Stimulated activated CD8-positive, alpha-beta memory T cell treated with anti-CD3 and anti-CD28 coated beads, Interleukin-7, amount 100 ng/mL, for 24 hours (primary cell): ENCODE measurements around the gene CNKSR3.

ENCODE experiments used
- DNase-seq: peaks from one replicate; pipeline ENCODE4 v3.0.0-alpha.2; 2020; ENCODE audit warnings: low read depth

CNKSR3 gene

DNA sequence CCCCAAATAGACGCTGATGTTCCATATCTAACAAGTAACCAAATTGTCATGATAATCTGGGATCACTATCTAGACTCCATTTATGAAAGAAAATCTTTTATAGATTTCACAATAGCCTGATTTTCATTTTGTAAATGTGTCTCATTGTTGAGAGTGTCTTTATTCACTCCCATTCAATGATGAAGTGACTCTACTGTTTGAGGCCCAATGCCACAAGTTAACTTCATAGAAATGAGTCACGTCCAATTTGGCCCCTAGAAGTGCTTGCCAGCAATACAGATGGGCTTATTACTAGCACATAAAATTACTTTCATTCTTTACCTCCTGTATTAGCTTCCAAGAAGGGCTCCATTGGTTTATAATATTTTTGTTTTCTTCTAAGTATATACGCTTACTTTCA is 160.2 kb downstream of the CNKSR3 start:
- DNase-seq = no peak

DNA sequence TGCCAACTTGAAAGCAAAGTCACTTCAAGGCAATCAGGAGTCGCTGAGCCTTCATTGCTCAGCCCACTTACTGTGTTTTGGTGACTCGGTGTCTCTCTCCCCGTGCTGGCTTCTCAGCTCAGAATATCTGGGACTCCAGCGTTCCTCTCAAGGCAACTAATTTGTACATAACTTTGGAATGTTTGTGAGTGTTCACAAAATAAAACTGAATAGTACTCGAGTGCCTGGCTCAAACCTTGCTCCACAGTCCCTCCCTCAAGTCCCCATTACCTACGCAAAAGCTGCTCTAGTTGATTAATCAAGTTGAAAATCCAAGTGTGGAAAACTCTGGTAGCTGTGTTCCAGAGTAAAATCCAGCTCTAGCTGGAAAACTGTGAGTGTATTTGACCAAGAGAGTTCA is 162.5 kb downstream of the CNKSR3 start:
- DNase-seq = no peak

DNA sequence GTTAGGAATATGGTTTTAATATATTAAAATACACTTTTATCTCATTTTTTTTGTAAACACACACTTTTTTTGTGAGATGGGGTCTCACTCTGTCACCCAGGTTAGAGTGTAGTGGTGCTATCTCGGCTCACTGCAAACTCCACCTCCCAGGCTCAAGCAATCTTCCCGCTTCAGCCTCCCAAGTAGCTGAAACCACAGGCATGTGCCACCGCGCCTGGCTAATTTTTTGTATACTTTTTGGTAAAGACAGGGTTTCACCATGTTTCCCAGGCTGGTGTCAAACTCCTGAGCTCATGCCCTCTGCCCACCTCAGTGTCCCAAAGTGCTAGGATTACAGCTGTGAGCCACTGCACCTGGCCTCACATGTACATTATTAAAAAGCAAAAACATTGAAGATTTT is 164.7 kb downstream of the CNKSR3 start:
- DNase-seq = no peak

DNA sequence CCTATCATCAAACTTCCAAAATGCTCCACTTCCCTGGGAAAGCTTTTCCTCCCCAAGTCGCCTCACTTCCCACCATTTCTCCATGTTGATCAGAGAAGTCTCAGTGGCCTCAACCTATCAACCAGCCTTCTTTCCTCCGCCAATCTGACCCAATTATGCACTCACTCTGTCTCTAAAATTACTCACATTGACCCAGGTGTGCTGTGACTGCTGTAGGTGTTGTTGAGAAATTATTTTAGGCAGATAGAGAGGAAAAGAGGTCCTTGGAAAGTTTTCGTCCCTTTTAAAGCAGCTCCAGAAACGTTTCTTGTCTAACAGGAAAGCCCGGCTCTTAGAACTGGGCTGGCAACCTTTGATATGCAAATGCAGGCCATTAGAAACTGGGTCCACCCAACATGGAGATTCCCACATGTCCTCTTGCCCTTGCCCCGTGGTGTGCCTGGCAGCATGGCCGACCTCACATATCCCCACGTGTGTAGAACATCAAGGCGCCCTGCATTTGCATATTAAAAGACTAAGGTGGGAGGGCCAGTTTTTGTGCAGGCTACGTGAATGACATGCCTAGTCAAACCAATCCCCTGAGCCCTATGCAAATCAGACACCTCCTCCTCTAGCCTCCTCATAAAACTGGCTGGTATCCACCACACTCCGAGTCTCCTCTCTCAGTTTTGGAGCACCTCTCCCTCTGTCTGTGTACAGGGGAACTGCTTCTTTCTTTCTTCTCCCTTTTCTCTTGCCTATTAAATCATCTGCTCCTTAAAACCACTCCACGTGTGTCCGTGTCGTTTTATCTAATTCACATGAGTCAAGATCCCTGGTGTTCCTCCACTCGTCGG is 166.8 kb downstream of the CNKSR3 start:
- DNase-seq = no peak

DNA sequence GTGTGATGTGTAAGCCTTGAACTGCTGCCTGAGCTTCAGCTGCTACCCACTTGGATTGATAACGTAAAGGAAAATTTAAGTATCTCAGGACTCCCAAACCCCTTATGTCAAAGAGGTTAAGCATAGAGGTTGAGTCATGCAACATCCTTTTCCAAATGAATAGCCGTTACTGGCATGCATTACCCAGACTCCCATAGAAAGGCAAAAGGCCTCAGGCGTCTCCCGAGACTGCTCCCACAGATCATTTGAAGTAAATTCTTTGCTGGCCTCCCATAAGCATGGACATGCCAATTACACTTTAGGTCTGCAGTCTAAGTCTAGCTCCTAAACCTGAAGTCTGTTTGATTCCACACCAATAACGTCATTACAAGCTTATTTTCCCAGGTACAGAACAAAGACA is 168.6 kb downstream of the CNKSR3 start:
- DNase-seq = no peak

DNA sequence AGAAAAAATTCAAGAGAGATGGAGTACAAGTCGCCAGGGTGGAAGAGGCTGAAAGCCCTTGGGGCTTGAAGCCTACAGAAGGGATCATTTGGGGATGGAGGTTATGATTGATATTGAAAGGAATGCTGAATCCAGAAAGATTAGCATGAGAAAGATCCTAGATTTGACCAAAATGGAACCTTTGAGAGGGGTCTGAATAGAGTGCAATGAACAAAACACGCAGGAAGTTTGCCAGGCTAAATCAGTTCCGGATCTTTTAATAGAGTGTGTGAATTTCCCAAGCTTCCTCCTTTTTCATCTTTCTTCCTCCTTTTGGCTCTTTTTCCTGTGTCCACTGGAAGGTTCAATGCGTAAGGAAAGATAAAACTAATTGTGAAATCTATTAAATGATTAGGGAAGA is 169.1 kb downstream of the CNKSR3 start:
- no peak for DNase-seq
